K562 (cell line): ENCODE measurements around the gene ZSWIM7. TPM values are rescaled to one million over a fixed set of nuclear protein-coding genes. Genes with fewer than 3 reads are reported as not detected.
A peak's percentile ranks its signal among the peaks of the same experiment; 100 is the strongest.

Experiments
- ATAC-seq: fragments of 200-7000 bp; cut with Tn5 transposase; 3 replicates; pipeline ENCODE4 v1.9.1; 2020; ENCODE audit warnings: moderate library complexity
- BruUV-seq: library from RNA; stranded (reverse); fragments of 400-500 nt; replicated peaks from 2 replicates; lab custom pipeline; 2021; lab: Mats Ljungman, UMichigan
- CTCF ChIA-PET: fragments of 300-600 bp; formaldehyde crosslinking; extraction: SDS; loops from one replicate; lab custom pipeline; 2021; ENCODE audit warnings: low intra/inter-chr PET ratio; lab: Yijun Ruan, JAX
- POLR2A ChIA-PET: fragments of 300-600, 350-650 bp; sonication (Branson Sonifier 250); formaldehyde crosslinking; extraction: SDS; loops from one replicate; lab custom pipeline; 2021; ENCODE audit warnings: antibody characterized with exemption, inconsistent platforms; lab: Yijun Ruan, JAX
- DNase-seq, 4 experiments: peaks; one replicate each; pipeline versions ENCODE4 v3.0.0 to v3.0.0-alpha.2; 2011 to 2018; ENCODE audit warnings: low spot score in 3 of 4, mixed read lengths in 3 of 4; ENCODE audit errors: extremely low read depth in 1 of 4
- FAIRE-seq: peaks from 2 replicates; lab custom pipeline; 2011; peaks lifted over from hg19 to GRCh38; lab: Jason Lieb, UNC
- H2AFZ ChIP-seq: 2 replicates; pipeline ENCODE4 v1.6.0; 2011; ENCODE audit warnings: low read depth, low read length, control low read depth, inconsistent platforms
- H3K27ac ChIP-seq: fragments of 200-600 bp; 3 replicates; pipeline ENCODE4 v1.8.0; 2011; ENCODE audit warnings: low read depth, mild to moderate bottlenecking, control low read depth, inconsistent platforms, low read length, moderate library complexity, mixed read lengths; ENCODE audit errors: extremely low read depth
- H3K27me3 ChIP-seq, 2 experiments: fragments of 300-600 bp in 1 of 2; 2 replicates in 1 of 2; 3 replicates in 1 of 2; pipeline versions ENCODE4 v1.6.0 to v1.8.0; 2011; ENCODE audit warnings: inconsistent platforms in 2 of 2, low read length in 2 of 2, mild to moderate bottlenecking in 1 of 2, mixed read lengths in 1 of 2, moderate library complexity in 1 of 2; ENCODE audit not compliant: control insufficient read depth in 2 of 2, insufficient read depth in 2 of 2
- H3K36me3 ChIP-seq: fragments of 300-600 bp; 3 replicates; pipeline ENCODE4 v1.8.0; 2011; ENCODE audit warnings: mild to moderate bottlenecking, low read length, inconsistent platforms; ENCODE audit not compliant: control insufficient read depth, insufficient read depth
- H3K4me1 ChIP-seq, 2 experiments: fragments of 200-600 bp in 1 of 2; replicated peaks in 1 of 2; 2 replicates in 1 of 2; 3 replicates in 1 of 2; pipeline versions ENCODE4 v1.5.1 to v1.8.0; 2011; ENCODE audit warnings: inconsistent platforms in 2 of 2, low read length in 2 of 2, mild to moderate bottlenecking in 1 of 2, mixed read lengths in 1 of 2, moderate library complexity in 1 of 2; ENCODE audit not compliant: control insufficient read depth in 2 of 2, insufficient read depth in 2 of 2
- H3K4me2 ChIP-seq: 2 replicates; pipeline ENCODE4 v1.6.1; 2011; ENCODE audit warnings: low read length, control low read depth, inconsistent platforms, mixed read lengths; ENCODE audit not compliant: insufficient read depth
- H3K4me3 ChIP-seq: fragments of 200-600 bp; sonication (generic), shearing (Covaris generic); 2 replicates; pipeline ENCODE4 v1.5.1; 2016; ENCODE audit warnings: control low read depth, inconsistent platforms
- H3K79me2 ChIP-seq: fragments of 200-600 bp; 3 replicates; pipeline ENCODE4 v1.8.0; 2011; ENCODE audit warnings: low read length, inconsistent platforms; ENCODE audit not compliant: control insufficient read depth, insufficient read depth
- H3K9ac ChIP-seq, 2 experiments: 2 replicates each; pipeline versions ENCODE4 v1.6.0 to v1.6.1; 2011; ENCODE audit warnings: low read depth in 2 of 2, low read length in 2 of 2, control low read depth in 1 of 2, inconsistent platforms in 1 of 2, mild to moderate bottlenecking in 1 of 2, mixed read lengths in 1 of 2; ENCODE audit not compliant: insufficient read depth in 1 of 2
- H3K9me1 ChIP-seq: one replicate; pipeline ENCODE4 v1.6.0; 2011; ENCODE audit warnings: inconsistent platforms, mild to moderate bottlenecking, low read length, moderate library complexity; ENCODE audit not compliant: control insufficient read depth, insufficient read depth
- H3K9me3 ChIP-seq: replicated peaks from 2 replicates; pipeline ENCODE4 v1.5.1; 2011; ENCODE audit warnings: low read depth, low read length, inconsistent platforms; ENCODE audit not compliant: control insufficient read depth, insufficient read depth
- H4K20me1 ChIP-seq: replicated peaks from 2 replicates; pipeline ENCODE4 v1.6.1; 2011; ENCODE audit warnings: low read length, inconsistent platforms, mixed read lengths; ENCODE audit not compliant: control insufficient read depth, insufficient read depth
- ARID2 ChIP-seq: fragments of 450-650 bp; IDR thresholded peaks from 2 replicates; pipeline ENCODE4 v1.6.1; 2017; ENCODE audit warnings: antibody characterized with exemption, mild to moderate bottlenecking
- CAMTA2 ChIP-seq: fragments of 250-450 bp; sonication (Bioruptor Pico); conservative IDR thresholded peaks from 2 replicates; pipeline ENCODE4 v1.5.1; 2022
- CBFA2T3 ChIP-seq: fragments of 450-650 bp; IDR thresholded peaks from 2 replicates; pipeline ENCODE4 v1.6.1; 2017
- ETV6 ChIP-seq, 3 experiments: fragments of 150-350 bp in 1 of 3; sonication (generic) in 1 of 3; formaldehyde crosslinking in 1 of 3; IDR thresholded peaks; 2 replicates each; pipeline versions ENCODE4 v1.6.1 to v1.8.0; 2014 to 2022; ENCODE audit warnings: borderline replicate concordance in 2 of 3, low read depth in 2 of 3, antibody characterized with exemption in 1 of 3, low read length in 1 of 3, mild to moderate bottlenecking in 1 of 3, missing genetic modification reagents in 1 of 3
- FOXA3 ChIP-seq, 2 experiments: fragments of 450-650 bp in 1 of 2; sonication (generic) in 1 of 2; formaldehyde crosslinking; IDR thresholded peaks in 1 of 2; conservative IDR thresholded peaks in 1 of 2; 2 replicates each; pipeline versions ENCODE4 v1.4.0 to v1.8.0; 2020 to 2022; ENCODE audit warnings: mild to moderate bottlenecking in 2 of 2, missing genetic modification reagents in 1 of 2
- MYC ChIP-seq, 2 experiments: fragments of 250-450 bp in 1 of 2; sonication (Bioruptor Pico) in 1 of 2; IDR thresholded peaks; 2 replicates each; pipeline versions ENCODE4 v1.5.1 to v1.6.1; 2012 to 2021; ENCODE audit warnings: low read depth in 2 of 2, borderline replicate concordance in 1 of 2, improper control_type of control experiment in 1 of 2, low read length in 1 of 2, mild to moderate bottlenecking in 1 of 2, moderate library complexity in 1 of 2
- TRIM28 ChIP-seq: fragments of 450-650 bp; IDR thresholded peaks from 2 replicates; pipeline ENCODE4 v1.6.1; 2017
- ZBTB7A ChIP-seq: IDR thresholded peaks from 2 replicates; pipeline ENCODE4 v1.6.1; 2011; ENCODE audit warnings: low read depth, mild to moderate bottlenecking, low read length, moderate library complexity, borderline replicate concordance; ENCODE audit not compliant: control insufficient read depth
- ZNF263 ChIP-seq: sonication (generic); formaldehyde crosslinking; IDR thresholded peaks from 2 replicates; pipeline ENCODE4 v1.8.0; 2022; ENCODE audit warnings: mild to moderate bottlenecking, missing genetic modification reagents, borderline replicate concordance
- WGBS: fragments of 100-300 bp; shearing (Covaris generic); methylation state at CpG from one replicate; pipeline ENCODE4 v1.1.6; 2016; ENCODE audit warnings: low coverage, mixed read lengths; ENCODE audit not compliant: insufficient coverage; ENCODE audit errors: missing lambda C conversion rate; 5-methylcytosine and 5-hydroxymethylcytosine counted together
- in situ Hi-C: fragments of 300-500 bp; cut with MboI; formaldehyde crosslinking; loops from 4 replicates; pipeline ENCODE4 v1.15.0; 2018; ENCODE audit warnings: inconsistent platforms, mixed read lengths
- intact Hi-C: fragments of 100-400 bp; cut with micrococcal nuclease; formaldehyde crosslinking; loops from 2 replicates; pipeline ENCODE4 v1.14.2; 2022
- polyA plus RNA-seq, 8 experiments: library from polyadenylated mRNA; depleted of rRNA in 4 of 8; stranded (reverse) in 5 of 8; unstranded in 3 of 8; fragments of >200 nt; fragmentation: Nextera tagmentation in 2 of 8; fragmentation: Illumina TruSeq in 1 of 8; extraction: Ambion mirVana in 2 of 8; extraction: Trizol in 1 of 8; gene quantifications; 2 replicates each; pipeline versions ENCODE4 v1.2.1 to v1.2.3, GENCODE V29; 2011 to 2014; ENCODE audit warnings: inconsistent platforms in 1 of 8, missing spikeins in 1 of 8
- total RNA-seq, 7 experiments: library from RNA; depleted of rRNA in 6 of 7; stranded (reverse); fragments of >200 nt in 6 of 7; fragmentation: Illumina TruSeq in 2 of 7; extraction: Trizol in 2 of 7; gene quantifications; 2 replicates each; pipeline versions ENCODE4 v1.2.1 to v1.2.3, GENCODE V29; 2011 to 2021; ENCODE audit warnings: low replicate concordance in 1 of 7
- TF ChIP-seq, protein P1 (sequence below): fragments of 250-450 bp; sonication (Bioruptor Pico); IDR thresholded peaks from 2 replicates; pipeline ENCODE4 v1.4.0; 2020

The ZSWIM7 gene
- total and polyA plus RNA-seq, 9 of the 15 experiments (the other 6 are each of a cell fraction or from before 2014, with no cell fraction given), result 5.9 to 18.7 (median 9.5) TPM

DNA sequence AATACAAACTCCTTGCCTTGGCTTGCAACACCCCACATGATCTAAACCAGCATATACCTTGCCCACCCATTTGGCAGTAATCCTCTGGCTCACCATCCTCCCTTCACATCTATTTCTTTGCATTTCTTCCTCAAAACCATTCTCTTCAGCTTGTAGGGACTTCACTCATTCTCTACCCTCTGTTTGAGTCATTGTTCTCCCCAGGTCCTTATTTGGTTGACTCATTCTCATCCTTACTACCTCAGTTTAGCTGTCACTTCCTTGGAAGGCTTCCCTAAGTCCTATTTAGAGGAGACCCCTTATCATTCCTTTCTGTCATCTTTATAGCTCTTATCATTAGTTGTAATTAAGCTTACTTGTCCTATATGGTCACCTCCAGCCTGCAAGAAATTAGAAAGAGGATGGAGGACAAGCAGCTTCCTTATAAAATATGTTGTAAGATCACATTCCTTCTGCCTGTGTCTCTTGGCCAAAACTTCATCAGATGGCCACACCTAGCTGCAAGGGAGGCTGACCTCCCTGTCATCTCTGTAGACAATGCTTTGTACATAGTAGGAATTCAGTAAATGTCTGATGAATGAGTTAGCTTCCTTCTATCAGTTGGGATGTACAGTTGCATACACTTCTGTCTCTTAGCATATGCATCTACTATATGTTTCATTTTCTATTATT is 1.9 kb upstream of the ZSWIM7 start (continued):
- TF ChIP-seq MYC (IDR thresholded peaks at IDR 0.05; ENCODE audit: low read depth, low read length), result no peak
- TF ChIP-seq MYC (CRISPR knock-in tag; IDR thresholded peaks at IDR 0.05; ENCODE audit: borderline replicate concordance, low read depth), result no peak
- TF ChIP-seq CBFA2T3, result no peak
- TF ChIP-seq TRIM28, result peak; percentile 58; the same call in 1 of the 2 replicates

GRCh38 chr17:15999974-16000827 is 697 bp upstream of the ZSWIM7 start:
- Histone ChIP-seq H3K9me1 (no peaks in the 10 kb centered on the region), H3K4me2 (peak overlapping the region; percentile 79), H3K36me3 (peaks cover 45% of the 10 kb centered on the region), H3K27me3 (no peaks in the 10 kb centered on the region), H3K9me3 (peaks cover 10% of the 10 kb centered on the region), H3K79me2 (peaks cover 31% of the 10 kb centered on the region), H3K27ac (peak overlapping the region; percentile 85), H3K4me1 (peaks cover 8 to 15% of the 10 kb centered on the region in 2 experiments; a peak in 2 of 5 replicates), H3K9ac (peak overlapping the region; percentile 76 to 97), H2AFZ (peak overlapping the region; percentile 91), H3K4me3 (peak overlapping the region; percentile 84), H4K20me1 (no peaks in the 10 kb centered on the region)
- FAIRE-seq, result peak; percentile 32
- ChIA-PET POLR2A (interaction anchor here (0.6 to 2.1 kb wide), 6 partner anchors 9 to 55 kb away, joined by 3 to 14 read pairs (median 4); partner anchors contain the start of gene ADORA2B), CTCF (interaction anchor here (0.7 to 2.1 kb wide), 2 partner anchors 55 to 172 kb away, joined by 3 to 12 read pairs; partner anchors contain the start of gene ADORA2B)
- ATAC-seq, result peak; percentile 68
- intact Hi-C loops, result loop anchor here (10.0 kb wide), 1 partner anchor 215 kb away; the partner anchor contains the start of genes NCOR1 and PIGL
- in situ Hi-C loops, result loop anchor here (10.0 kb wide), 1 partner anchor 55 kb away; the partner anchor contains the start of gene ADORA2B
- 0% methylated on average over 14 of the region's 64 CpGs for WGBS
- DNase-seq, result peak in 1 of 4 experiments; percentile 45
- no TSS peak for BruUV-seq
- TF ChIP-seq FOXA3 (CRISPR knock-in tag; conservative IDR thresholded peaks at IDR 0.05 in 1 of 2, IDR thresholded peaks at IDR 0.05 in 1 of 2), result 0 out of 4 replicates have a peak, but pooled peaks of 1 of the 2 experiments have one; percentile 9
- TF ChIP-seq, protein P1, sequence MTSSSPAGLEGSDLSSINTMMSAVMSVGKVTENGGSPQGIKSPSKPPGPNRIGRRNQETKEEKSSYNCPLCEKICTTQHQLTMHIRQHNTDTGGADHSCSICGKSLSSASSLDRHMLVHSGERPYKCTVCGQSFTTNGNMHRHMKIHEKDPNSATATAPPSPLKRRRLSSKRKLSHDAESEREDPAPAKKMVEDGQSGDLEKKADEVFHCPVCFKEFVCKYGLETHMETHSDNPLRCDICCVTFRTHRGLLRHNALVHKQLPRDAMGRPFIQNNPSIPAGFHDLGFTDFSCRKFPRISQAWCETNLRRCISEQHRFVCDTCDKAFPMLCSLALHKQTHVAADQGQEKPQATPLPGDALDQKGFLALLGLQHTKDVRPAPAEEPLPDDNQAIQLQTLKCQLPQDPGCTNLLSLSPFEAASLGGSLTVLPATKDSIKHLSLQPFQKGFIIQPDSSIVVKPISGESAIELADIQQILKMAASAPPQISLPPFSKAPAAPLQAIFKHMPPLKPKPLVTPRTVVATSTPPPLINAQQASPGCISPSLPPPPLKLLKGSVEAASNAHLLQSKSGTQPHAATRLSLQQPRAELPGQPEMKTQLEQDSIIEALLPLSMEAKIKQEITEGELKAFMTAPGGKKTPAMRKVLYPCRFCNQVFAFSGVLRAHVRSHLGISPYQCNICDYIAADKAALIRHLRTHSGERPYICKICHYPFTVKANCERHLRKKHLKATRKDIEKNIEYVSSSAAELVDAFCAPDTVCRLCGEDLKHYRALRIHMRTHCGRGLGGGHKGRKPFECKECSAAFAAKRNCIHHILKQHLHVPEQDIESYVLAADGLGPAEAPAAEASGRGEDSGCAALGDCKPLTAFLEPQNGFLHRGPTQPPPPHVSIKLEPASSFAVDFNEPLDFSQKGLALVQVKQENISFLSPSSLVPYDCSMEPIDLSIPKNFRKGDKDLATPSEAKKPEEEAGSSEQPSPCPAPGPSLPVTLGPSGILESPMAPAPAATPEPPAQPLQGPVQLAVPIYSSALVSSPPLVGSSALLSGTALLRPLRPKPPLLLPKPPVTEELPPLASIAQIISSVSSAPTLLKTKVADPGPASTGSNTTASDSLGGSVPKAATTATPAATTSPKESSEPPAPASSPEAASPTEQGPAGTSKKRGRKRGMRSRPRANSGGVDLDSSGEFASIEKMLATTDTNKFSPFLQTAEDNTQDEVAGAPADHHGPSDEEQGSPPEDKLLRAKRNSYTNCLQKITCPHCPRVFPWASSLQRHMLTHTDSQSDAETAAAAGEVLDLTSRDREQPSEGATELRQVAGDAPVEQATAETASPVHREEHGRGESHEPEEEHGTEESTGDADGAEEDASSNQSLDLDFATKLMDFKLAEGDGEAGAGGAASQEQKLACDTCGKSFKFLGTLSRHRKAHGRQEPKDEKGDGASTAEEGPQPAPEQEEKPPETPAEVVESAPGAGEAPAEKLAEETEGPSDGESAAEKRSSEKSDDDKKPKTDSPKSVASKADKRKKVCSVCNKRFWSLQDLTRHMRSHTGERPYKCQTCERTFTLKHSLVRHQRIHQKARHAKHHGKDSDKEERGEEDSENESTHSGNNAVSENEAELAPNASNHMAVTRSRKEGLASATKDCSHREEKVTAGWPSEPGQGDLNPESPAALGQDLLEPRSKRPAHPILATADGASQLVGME, result no peak
- 0 out of 2 replicates have a peak, but pooled peaks have one; percentile 21 for TF ChIP-seq ZNF263 (CRISPR knock-in tag)
- no peak for TF ChIP-seq CAMTA2 (CRISPR knock-in tag)
- TF ChIP-seq ARID2, result no peak
- TF ChIP-seq ZBTB7A, result peak; percentile 28; the same call in 1 of the 2 replicates
- no peak for TF ChIP-seq ETV6 (IDR thresholded peaks at IDR 0.05; ENCODE audit: borderline replicate concordance in 1 of 2, low read depth in 2 of 2, low read length in 1 of 2)
- no peak for TF ChIP-seq ETV6 (CRISPR knock-in tag; IDR thresholded peaks at IDR 0.05; ENCODE audit: borderline replicate concordance)
